Measurements from ENCODE around the gene PGM2L1.

The PGM2L1 gene

DNA sequence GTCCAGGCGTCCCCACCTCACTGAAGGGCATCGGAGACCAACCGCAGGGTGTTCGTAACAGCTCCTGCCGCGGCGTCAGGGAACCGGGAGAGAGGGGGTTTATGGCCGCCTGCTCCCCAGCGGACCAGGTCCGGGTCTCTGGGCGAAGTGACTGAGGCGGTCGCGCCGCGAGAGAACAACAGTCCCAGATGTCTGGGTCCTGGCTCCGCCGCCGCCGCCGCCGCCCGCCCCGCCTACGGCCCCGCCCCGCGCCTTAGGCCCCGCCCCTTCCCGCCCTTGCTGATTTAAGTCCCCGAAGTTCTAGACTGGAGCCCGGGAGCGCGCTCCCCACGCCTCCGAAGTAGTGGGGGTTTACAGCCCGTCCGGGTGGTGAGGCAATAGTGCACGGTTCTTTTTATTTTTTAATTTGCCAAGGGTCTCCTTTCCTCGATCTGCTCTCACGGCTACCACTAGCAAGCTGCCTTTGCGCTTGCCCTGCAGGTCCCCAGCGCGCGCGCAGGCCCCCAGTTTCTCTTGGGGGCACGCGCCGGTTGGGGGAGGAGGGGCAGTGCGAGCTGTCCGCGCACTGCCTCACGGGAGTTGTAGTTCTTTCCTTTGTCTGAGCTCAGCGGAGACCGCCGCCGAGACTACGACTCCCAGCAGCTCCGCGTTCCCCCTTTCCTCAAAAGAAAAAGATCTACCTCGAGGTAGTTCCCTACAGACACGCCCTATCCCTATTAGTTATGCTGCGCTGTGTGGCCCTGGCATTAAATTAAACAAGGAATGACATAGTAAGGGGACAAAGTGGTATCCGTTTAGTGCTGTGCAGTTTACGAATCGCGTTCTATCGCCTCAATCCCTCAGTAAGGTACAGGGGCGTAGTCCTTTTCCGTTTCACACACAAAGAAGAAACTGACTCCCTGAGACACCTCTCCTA is at the start of gene PGM2L1:
Gene PGM2L1 (minus strand): TSS at position 190 of the 916 bp plus-strand sequence. CDS start 272 bp downstream, outside the sequence.
- Mint-ChIP-seq H3K27ac (peak within 1 kb of the TSS; percentile 88), H3K27me3 (no peaks in the 10 kb centered on the region), H3K4me1 (peaks cover 13% of the 10 kb centered on the region), H3K4me3 (peak within 1 kb of the TSS; percentile 97), H3K36me3 (no peaks in the 10 kb centered on the region), H3K9me3 (no peaks in the 10 kb centered on the region)
- peak; percentile 96 for ATAC-seq

DNA sequence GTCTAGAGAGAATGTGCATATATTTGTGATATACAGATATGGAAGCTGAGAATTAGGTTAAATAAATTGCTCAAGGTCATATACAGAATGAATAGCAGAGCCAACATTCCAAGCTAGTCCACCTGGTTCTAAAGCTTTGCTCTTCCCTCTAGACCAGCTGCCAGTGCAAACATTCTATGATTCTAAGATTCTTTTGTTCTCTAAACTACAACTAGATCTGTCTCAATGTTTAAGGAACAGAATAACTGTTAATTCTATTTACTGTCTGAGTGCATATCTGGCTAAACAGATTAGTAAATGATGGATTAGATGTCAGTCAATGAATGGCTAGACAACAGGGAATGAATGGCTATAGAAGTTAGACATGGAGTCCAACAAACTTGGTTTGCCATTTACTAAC is 49.5 kb upstream of the PGM2L1 start:
- Mint-ChIP-seq H3K4me3 (no peak overlapping the region), H3K4me1 (peaks cover 9% of the 10 kb centered on the region), H3K36me3 (no peaks in the 10 kb centered on the region), H3K27me3 (peaks cover 26% of the 10 kb centered on the region), H3K27ac (no peak overlapping the region), H3K9me3 (no peaks in the 10 kb centered on the region)
- ATAC-seq: no peak

DNA sequence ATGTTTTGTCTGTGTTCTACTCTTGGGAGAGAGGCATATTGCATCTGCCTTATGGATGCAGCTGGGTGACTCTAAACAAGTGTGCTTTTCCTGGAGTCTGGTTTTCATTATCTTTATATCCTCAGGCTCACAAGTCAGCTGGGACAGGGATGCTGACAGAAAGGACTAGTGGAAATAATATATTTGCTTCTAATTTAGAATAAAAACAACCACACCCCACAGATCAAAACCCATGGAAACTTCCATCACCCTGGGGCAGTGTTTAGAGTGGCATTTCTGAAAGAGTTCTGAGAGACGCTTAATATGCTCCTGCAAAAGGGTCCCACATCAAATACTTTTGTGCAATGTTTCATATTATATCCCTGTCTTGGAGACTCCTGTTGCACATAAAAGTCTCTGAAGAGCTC is 48.3 kb upstream of the PGM2L1 start:
- no peak overlapping the region for H3K27ac Mint-ChIP-seq
- no peak for ATAC-seq
- peaks cover 30% of the 10 kb centered on the region for H3K27me3 Mint-ChIP-seq
- peaks cover 9% of the 10 kb centered on the region for H3K4me1 Mint-ChIP-seq
- no peak overlapping the region for H3K4me3 Mint-ChIP-seq
- no peaks in the 10 kb centered on the region for H3K9me3 Mint-ChIP-seq
- H3K36me3 Mint-ChIP-seq: no peaks in the 10 kb centered on the region

DNA sequence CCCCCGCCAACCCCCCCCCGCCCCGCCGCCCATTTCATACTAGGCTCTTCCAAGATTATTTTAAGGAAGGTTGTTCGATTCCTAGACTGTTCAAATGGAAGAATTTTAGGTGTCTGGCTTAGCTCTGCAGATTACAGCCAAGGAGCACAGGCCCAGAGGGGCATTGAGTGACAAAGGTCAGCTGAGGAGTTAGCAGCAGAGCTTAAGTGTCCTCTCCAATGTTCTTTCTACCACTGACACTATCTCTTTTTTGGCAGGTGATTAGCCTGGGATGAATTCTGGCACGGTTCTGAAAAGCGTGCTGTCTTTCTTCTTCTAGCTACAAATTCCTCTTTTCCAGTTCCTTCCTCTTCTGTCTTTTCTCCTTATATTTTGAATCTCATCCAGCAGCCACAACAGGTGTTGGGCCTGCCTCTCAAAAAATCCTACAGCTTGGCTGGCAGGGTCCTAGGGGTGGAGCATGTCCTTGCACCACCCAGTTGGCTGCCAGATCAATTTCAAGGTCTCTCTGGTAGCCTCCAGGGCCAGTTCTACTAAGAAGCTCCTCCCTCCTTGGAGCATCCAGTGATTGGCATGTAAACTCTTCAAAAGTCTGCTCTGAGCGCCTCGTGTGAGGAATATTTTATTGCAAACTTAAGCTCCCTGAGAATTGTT is 46.1 kb upstream of the PGM2L1 start:
- no peak overlapping the region for H3K4me3 Mint-ChIP-seq
- peaks cover 3% of the 10 kb centered on the region for H3K4me1 Mint-ChIP-seq
- no peaks in the 10 kb centered on the region for H3K36me3 Mint-ChIP-seq
- no peak overlapping the region for H3K27ac Mint-ChIP-seq
- ATAC-seq: no peak
- H3K27me3 Mint-ChIP-seq: peaks cover 32% of the 10 kb centered on the region
- no peaks in the 10 kb centered on the region for H3K9me3 Mint-ChIP-seq

DNA sequence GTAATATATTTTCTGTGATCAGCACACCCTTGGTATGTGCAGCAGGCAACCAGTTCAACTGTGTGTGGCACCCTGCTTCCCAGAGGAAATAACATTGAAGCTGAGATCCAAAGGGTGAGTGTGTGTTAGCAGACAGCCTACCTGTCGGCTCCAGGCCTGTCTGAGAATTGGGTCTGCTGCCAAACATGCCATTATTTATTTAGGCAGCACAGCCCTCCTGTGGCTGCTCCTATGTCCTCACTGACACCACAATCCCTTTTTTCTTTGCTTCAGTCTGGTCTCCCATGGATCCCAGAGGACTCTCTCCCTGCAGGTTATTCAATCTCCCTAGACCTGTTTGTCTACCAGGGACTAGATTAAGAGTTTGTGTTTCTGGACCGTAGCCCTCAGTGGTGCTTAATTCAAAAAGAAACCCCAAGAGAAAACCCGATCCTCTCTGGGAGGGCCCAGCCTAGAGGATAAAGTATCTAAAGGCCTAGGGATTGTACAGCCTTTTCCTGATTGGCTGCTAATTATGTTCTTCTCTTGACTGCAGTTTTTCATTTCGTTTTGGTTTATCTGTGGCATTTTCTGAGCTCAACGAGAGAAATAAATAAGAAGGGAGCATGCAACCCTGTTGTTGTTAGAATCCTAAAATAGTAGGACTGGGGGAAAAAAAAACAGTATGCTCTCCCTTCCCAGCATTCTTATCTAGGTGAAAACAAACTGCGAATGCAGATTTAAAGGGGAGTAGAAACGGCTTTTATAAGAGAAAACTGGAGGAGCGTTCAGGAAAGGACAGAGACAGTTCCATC is 45.0 kb upstream of the PGM2L1 start:
- ATAC-seq: no peak
- no peak overlapping the region for H3K27ac Mint-ChIP-seq
- H3K4me1 Mint-ChIP-seq: no peaks in the 10 kb centered on the region
- peaks cover 1% of the 10 kb centered on the region for H3K9me3 Mint-ChIP-seq
- no peak overlapping the region for H3K4me3 Mint-ChIP-seq
- H3K27me3 Mint-ChIP-seq: peaks cover 32% of the 10 kb centered on the region
- no peaks in the 10 kb centered on the region for H3K36me3 Mint-ChIP-seq

DNA sequence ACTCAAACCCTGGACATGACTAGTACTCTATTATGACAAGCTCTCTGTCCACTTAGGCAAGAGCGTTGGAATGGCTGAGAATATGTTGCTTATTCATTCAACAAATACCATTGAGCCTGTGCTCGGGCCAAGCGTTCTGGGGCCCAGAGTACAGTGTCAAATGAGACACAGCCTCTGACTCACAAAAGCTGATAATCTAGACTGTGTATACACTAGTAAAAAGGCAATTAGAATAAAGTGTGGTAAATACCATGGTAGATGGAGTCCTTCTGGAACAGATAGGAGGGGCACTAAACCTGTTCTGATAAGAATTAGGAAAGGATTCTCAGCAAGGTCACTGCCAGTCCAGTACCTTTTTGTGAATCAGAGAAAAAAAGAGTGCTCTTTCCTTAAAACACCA is 44.4 kb upstream of the PGM2L1 start:
- H3K4me1 Mint-ChIP-seq: no peaks in the 10 kb centered on the region
- H3K36me3 Mint-ChIP-seq: no peaks in the 10 kb centered on the region
- H3K27me3 Mint-ChIP-seq: peaks cover 32% of the 10 kb centered on the region
- no peak overlapping the region for H3K4me3 Mint-ChIP-seq
- H3K9me3 Mint-ChIP-seq: peaks cover 3% of the 10 kb centered on the region
- ATAC-seq: no peak
- no peak overlapping the region for H3K27ac Mint-ChIP-seq

DNA sequence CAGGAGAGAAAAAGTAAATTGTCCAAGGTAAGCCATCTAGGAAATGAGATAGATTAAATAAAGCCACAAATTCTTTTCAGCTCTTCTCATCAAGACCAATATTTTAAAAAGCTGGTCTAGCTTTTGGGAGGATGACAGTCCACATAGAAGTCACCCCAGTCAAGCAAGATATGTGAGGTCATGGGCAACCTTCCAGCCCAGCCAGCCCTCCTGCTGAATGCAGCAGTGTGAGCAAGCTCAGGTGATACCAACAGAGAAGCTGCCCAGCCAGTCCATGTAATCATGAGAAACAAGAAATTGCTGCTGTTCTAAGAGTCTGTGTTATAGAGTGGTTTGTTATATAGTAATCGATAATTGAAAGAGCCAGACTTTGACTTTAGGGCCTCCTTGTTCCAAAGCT is 40.4 kb upstream of the PGM2L1 start:
- peaks cover 30% of the 10 kb centered on the region for H3K27me3 Mint-ChIP-seq
- H3K4me3 Mint-ChIP-seq: no peak overlapping the region
- ATAC-seq: no peak
- H3K27ac Mint-ChIP-seq: no peak overlapping the region
- H3K9me3 Mint-ChIP-seq: peaks cover 3% of the 10 kb centered on the region
- H3K36me3 Mint-ChIP-seq: no peaks in the 10 kb centered on the region
- peaks cover 6% of the 10 kb centered on the region for H3K4me1 Mint-ChIP-seq

DNA sequence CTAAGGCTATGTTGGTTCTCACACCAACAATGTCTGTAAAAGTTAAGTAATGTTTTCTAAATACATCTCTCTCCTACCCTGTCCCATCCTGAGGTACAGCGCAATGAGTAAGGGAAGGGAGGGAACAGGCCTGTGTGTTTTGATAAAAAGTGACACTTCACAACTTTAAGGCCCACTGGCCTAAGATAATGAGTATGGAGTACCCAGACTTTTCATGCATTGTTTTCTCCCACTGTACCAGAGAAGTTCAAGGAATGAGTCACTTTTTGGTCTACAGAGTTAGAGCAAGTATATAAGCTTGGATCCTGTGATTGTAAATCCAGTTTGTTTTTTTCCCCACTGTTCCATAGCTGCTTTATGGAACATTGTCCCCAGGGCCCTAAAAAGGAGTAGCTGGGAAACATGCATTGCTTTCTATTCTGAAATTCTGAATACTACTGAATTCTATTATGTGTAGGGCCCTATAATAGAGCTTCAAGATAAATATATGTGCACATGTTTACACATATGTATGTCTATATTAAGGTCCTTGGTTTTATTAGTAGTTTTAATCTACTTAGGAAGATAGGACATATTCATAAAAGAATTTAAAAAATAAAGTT is 39.3 kb upstream of the PGM2L1 start:
- peaks cover 27% of the 10 kb centered on the region for H3K27me3 Mint-ChIP-seq
- peaks cover 6% of the 10 kb centered on the region for H3K4me1 Mint-ChIP-seq
- no peak overlapping the region for H3K27ac Mint-ChIP-seq
- no peak for ATAC-seq
- peaks cover 3% of the 10 kb centered on the region for H3K9me3 Mint-ChIP-seq
- H3K4me3 Mint-ChIP-seq: no peak overlapping the region
- H3K36me3 Mint-ChIP-seq: no peaks in the 10 kb centered on the region

DNA sequence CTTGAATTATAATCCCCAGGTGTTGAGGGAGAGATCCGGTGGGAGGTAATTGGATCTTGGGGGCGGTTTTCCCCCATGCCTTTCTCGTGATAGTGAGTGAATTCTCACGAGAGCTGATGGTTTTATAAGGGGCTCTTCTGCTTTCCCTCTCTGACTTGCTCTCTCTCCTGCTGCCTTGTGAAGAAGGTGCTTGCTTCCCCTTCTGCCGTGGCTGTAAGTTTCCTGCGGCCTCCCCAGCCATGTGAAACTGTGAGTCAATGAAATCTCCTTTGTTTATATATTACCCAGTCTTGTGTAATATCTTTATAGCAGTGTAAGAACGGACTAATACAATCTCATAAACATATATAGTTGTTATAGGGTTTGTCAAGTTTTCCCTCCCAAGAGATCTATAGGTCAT is 36.3 kb upstream of the PGM2L1 start:
- H3K27me3 Mint-ChIP-seq: peaks cover 20% of the 10 kb centered on the region
- ATAC-seq: no peak
- H3K4me1 Mint-ChIP-seq: peaks cover 6% of the 10 kb centered on the region
- H3K4me3 Mint-ChIP-seq: no peak overlapping the region
- H3K27ac Mint-ChIP-seq: no peak overlapping the region
- peaks cover 3% of the 10 kb centered on the region for H3K9me3 Mint-ChIP-seq
- no peaks in the 10 kb centered on the region for H3K36me3 Mint-ChIP-seq

DNA sequence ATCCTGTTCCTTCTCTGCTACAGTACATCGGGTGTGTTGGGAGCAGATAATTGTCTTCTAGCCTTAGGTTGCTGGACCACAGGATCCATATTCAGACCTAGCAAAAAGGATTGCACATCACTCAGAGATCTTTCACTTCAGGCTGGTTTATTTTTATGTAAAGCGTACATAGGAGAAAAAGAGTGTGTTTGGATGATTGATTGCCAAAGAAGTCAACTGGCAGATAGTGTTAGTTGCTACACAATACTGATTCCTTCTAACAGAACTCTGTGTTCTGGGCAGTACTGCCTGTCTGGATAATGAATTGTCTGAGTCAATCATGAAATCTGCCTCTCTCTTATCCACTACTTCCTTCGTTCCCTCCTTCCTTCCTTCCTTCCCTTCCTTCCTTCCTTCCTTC is 31.0 kb upstream of the PGM2L1 start:
- Mint-ChIP-seq H3K4me1 (no peaks in the 10 kb centered on the region), H3K9me3 (peaks cover 12% of the 10 kb centered on the region), H3K4me3 (no peak overlapping the region), H3K27me3 (peaks cover 9% of the 10 kb centered on the region), H3K36me3 (no peaks in the 10 kb centered on the region), H3K27ac (no peak overlapping the region)
- ATAC-seq: no peak

DNA sequence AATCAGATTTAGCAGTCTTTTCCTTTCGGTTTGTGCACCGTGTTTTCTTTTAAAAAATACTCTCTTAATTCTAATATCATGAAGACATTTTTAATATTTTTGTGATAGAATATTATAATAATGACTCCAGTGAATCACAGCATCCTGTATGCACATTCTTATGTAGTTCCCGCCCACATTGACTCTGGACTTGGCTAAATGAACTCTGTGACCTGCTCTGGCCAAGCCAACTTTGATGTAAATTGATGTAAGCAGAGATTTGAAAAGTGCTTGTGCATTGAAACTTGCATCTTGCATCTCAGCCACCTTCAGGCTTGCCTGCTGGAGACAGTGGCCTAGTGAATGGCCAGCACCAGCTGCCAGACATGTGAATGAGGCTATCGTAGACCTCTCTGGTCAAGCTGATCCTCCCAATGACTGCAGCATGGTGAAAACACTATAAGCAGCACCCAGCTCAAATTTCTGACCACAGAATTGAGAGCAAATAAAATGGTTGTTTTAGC is 29.2 kb upstream of the PGM2L1 start:
- Mint-ChIP-seq H3K27me3 (peaks cover 9% of the 10 kb centered on the region), H3K4me3 (no peak overlapping the region), H3K4me1 (no peaks in the 10 kb centered on the region), H3K9me3 (peaks cover 14% of the 10 kb centered on the region), H3K27ac (no peak overlapping the region), H3K36me3 (no peaks in the 10 kb centered on the region)
- no peak for ATAC-seq

DNA sequence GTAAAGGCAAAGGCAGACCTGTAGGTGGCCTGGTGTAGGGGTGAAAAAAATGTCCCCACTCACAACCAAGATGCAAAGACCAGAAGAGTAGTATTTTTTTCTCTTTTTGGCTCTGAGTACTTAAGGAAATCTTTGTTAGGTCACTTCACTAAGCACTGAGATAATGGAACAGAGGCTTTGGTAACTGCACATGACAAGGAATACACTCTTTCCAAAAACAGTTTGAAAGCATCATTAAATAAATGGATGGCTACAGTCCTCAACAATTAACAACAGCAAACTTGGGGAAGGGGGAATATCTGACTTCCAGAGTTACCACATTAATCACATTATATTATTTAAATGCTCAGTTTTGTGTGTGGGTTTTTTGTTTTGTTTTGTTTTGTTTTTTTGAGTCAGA is 26.9 kb upstream of the PGM2L1 start:
- H3K36me3 Mint-ChIP-seq: no peaks in the 10 kb centered on the region
- H3K4me1 Mint-ChIP-seq: no peaks in the 10 kb centered on the region
- H3K9me3 Mint-ChIP-seq: peaks cover 14% of the 10 kb centered on the region
- H3K27ac Mint-ChIP-seq: no peak overlapping the region
- peaks cover 20% of the 10 kb centered on the region for H3K27me3 Mint-ChIP-seq
- no peak for ATAC-seq
- H3K4me3 Mint-ChIP-seq: no peak overlapping the region

DNA sequence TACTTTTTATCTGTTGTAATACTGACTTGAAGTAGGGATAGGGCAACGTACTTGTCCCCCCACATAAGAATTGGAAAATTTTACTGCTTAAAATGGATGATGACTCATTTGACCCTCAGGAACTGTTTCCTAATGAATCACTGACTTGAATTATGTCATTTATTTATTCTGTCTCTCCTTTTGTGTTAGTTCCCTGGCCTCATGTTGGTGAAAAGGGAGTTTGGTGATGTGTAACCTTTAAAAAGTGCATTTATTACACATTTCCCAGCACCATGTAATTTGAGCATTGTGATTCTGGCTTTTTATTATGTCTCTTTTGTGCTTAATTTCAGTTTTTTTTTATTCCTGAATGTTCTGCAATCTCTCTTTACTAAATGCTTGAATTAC is 20.3 kb upstream of the PGM2L1 start:
- H3K4me1 Mint-ChIP-seq: no peaks in the 10 kb centered on the region
- peaks cover 11% of the 10 kb centered on the region for H3K27me3 Mint-ChIP-seq
- H3K9me3 Mint-ChIP-seq: no peaks in the 10 kb centered on the region
- H3K4me3 Mint-ChIP-seq: no peak overlapping the region
- H3K27ac Mint-ChIP-seq: no peak overlapping the region
- ATAC-seq: no peak
- no peaks in the 10 kb centered on the region for H3K36me3 Mint-ChIP-seq

DNA sequence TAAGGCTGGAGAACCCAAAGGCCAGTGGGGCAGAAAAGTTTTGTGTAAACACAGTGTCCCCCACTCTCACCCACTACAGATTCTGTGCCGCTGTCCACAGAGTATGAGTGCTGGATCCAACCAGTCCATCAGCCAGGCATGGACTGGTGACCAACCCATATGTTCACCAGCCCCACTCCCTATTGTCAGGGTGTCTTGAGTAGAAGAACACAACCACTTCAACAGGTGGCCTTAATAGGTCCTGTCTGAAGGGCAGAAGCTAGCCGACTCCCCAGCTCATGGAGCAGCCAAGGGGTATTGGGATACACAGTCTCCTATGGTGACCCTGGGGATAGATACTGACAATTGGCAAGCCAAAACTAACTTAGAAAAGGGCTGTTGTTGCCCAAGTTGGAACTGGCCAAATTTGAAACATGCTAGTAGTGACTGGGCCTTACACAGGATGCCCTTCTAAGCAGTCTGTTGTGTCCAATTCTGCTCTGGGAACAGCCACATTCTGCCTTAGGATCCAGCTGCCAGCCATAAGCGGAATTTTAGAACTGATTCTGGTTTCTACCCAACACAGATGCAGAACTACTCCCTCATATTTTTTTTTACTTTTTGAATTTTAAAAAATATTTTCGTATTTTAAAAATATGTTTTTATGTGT is 19.8 kb upstream of the PGM2L1 start:
- peak; percentile 34 for ATAC-seq
- Mint-ChIP-seq H3K36me3 (no peaks in the 10 kb centered on the region), H3K9me3 (no peaks in the 10 kb centered on the region), H3K27me3 (peaks cover 11% of the 10 kb centered on the region), H3K4me3 (no peak overlapping the region), H3K27ac (no peak overlapping the region), H3K4me1 (no peaks in the 10 kb centered on the region)

Measured in stimulated activated memory B cell treated with anti-CD40 and anti-IgM and Interleukin-4, amounts not matched to agents 10 μg/mL and 1 μg/mL and 100 μg/mL, for 72 hours (primary cell).